ENCODE results near the gene SRSF8.
"Not testable (repeated sequence)": the region's sequence is repeated elsewhere in the genome, so short reads cannot be mapped to it uniquely, and the experiment has no call there.

Gene SRSF8, protein sequence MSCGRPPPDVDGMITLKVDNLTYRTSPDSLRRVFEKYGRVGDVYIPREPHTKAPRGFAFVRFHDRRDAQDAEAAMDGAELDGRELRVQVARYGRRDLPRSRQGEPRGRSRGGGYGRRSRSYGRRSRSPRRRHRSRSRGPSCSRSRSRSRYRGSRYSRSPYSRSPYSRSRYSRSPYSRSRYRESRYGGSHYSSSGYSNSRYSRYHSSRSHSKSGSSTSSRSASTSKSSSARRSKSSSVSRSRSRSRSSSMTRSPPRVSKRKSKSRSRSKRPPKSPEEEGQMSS

DNA sequence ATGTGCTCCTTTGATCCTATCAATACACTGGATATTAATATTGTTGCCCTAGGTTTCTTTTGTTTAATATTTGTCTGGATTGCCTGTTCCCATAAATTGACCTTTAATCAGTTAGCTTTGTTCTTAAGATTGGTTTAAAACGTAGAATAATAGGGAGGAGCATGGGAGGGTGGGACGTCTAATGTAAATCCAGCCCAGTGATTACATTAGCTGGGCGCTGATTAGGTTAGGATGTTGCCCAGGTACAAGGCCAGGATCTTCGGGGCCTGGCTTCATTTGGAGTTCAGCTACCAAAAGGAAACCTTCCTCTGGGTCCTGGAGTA is at the start of gene SRSF8:
SRSF8 (plus strand) TSS at position 204 of the 323 bp plus-strand sequence. CDS start 308 bp downstream, outside the sequence.
- in situ Hi-C loops (cut with MboI; ENCODE audit: low sequenced_read_pairs): no loop called here

DNA sequence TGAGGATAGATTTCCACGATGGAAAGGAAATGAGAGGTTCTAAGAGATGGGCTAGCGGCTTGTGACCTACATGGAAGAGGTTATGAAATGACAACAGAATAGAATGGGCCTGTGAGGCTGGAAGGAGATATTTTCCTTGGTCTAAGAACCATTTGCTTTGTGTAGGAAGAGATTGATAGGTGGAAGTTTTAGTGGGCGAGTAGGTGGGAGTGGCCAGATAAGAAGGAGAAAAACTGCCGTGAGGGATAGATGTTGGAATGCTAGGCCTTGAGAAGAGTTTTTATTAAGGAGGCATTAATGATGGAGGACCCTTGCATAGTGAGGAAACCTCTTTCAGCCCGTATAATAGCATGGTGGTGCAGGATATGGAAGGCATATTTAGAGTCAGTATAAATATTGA is 45.3 kb upstream of the SRSF8 start:
- in situ Hi-C loops (cut with MboI; ENCODE audit: low sequenced_read_pairs): not testable (repeated sequence)

DNA sequence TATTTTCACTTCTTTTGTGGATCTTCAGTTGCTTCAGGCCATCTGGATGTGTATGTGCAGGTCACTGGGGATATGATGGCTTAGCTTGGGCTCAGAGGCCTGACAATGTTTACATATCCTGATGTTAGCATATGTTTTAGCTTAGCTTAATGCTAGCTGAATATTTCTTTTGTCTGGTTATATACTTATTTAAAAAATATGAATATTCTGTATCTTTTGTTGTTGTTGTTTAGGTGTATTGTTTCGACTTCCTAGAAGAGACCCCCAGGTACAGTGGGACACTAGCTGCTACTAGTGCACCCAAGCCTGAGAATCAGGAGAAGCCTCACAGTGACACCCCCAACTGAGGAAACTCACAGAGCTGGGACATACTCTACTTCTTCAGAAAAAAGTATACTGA is 41.8 kb upstream of the SRSF8 start, which contains the start of gene KDM4E:
KDM4E (plus strand) TSS at position 301 of the 400 bp plus-strand sequence. CDS start 300 bp downstream, outside the sequence.
- in situ Hi-C loops (cut with MboI; ENCODE audit: low sequenced_read_pairs): no loop called here

DNA sequence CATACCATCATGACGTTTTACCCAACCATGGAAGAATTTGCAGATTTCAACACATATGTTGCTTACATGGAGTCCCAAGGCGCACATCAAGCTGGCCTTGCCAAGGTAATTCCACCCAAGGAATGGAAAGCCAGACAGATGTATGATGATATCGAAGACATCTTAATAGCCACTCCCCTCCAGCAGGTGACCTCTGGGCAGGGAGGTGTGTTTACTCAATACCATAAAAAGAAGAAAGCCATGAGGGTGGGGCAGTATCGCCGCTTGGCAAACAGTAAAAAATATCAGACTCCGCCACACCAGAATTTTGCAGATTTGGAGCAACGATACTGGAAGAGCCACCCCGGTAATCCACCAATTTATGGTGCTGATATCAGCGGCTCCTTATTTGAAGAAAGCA is 41.1 kb upstream of the SRSF8 start:
- in situ Hi-C loops (cut with MboI; ENCODE audit: low sequenced_read_pairs): not testable (repeated sequence)

DNA sequence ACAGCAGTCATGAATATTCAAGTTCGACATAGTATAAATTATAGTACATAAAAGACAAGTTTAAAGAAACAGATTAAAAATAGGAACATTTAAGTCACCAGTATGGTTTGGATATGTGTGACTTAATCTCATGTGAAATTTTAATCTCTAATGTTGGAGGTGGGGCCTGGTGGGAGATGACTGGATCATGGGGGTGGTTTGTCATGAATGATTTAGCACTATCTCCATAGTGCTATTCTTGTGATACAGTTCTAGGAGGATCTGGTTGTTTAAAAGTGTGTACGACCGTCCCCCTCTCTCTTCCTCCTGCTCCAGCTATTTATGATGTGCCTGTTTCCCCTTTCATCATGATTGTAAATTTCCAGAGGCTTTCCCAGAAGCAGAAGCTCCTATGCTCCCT is 38.4 kb upstream of the SRSF8 start:
- in situ Hi-C loops (cut with MboI; ENCODE audit: low sequenced_read_pairs): no loop called here

DNA sequence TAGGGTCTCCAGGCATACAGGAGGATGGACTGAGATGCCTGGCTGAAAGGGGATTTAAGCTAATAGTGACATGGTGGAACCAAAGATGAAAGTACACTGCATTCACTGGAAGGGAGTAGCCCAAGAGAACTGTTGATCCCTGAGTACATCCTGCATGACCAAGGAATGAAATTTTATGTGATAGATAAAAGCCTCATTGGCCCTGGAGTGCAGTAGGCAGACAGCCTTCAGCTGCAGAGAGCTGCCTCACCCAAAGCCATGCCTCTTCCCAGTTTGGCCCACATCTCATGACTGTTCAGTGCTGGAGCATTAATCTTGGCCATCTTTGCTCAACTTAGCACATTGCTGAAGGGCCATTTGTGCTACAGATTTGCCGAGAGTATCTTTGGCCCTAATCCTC is 33.7 kb upstream of the SRSF8 start:
- in situ Hi-C loops (cut with MboI; ENCODE audit: low sequenced_read_pairs): no loop called here

DNA sequence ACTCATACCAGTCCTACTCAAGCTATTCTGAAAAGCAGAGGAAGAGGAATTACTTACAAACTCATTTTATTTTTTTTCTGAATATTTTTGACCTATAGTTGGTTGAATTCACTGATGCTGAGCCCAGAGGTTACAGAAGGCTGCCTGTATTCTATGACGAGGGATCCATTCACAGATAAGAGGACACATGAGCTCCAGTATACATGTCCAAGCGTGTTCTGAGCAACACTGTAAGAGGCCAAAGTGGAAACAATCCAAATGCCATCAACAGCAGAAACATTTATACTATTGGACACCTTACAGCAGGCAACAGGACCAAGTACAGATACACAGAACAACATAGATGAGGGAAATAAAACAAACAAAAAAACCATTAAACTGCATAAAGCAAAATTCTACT is 31.4 kb upstream of the SRSF8 start:
- in situ Hi-C loops (cut with MboI; ENCODE audit: low sequenced_read_pairs): no loop called here

DNA sequence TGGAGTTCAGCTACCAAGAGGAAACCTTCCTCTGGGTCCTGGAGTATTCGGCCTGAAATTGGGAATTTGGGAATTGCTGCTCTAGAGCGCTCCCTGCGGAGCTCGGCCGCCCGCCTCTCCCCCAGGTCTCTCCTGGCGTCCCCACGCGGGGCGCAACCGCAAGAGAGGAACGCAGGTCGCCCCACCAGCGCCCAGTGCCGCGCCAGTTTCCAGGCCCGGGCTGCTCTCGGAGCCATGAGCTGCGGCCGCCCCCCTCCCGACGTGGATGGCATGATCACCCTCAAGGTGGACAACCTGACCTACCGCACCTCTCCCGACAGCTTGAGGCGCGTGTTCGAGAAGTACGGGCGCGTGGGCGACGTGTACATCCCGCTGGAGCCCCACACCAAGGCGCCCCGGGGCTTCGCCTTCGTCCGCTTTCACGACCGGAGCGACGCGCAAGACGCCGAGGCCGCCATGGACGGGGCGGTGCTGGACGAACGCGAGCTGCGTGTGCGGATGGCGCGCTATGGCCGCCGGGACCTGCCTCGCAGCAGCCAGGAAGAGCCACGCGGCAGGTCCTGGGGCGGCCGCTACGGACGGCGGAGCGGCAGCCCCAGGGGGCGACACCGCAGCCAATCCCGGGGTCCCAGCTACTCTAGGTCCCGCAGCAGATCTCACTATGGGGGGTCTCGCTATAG is 29.2 kb upstream of the SRSF8 start:
- in situ Hi-C loops (cut with MboI; ENCODE audit: low sequenced_read_pairs): not testable (repeated sequence)

DNA sequence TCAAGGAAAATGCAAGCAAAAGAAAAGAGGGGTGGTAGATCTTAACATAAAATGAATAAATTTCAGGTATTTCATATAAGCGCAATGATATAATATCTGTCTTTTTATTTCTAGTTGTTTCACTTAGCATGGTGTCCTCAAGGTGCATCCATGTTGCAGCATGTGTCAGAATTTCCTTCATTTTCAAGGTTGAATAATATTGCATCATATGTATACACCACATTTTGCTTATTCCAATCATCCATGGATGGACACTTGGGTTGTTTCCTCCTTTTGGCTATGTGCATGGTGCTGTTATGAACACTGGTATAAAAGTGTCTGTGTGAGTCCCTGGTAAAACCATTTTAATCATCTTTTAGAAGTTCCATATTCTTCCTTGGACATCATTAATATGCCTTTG is 24.5 kb upstream of the SRSF8 start:
- in situ Hi-C loops (cut with MboI; ENCODE audit: low sequenced_read_pairs): no loop called here

DNA sequence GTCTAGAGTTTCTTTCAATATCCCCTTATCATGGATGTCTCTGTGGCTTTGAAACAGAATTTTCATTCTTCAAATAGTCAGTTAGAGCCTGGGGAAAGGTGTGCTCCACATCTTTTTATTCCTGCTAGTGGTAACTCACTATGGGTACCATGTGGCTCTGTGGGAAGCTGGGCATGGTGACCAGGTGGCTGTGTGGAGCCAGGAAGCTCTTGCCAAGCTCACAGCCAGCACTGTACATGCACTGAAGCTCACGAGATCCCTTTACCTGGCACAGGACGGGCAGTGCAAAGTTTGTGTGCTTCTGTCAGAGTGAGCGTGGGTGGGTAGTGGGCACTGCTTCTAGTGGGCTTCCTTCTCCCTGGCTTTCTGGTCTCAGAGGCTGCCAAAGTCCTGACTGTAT is 23.8 kb upstream of the SRSF8 start:
- in situ Hi-C loops (cut with MboI; ENCODE audit: low sequenced_read_pairs): no loop called here

DNA sequence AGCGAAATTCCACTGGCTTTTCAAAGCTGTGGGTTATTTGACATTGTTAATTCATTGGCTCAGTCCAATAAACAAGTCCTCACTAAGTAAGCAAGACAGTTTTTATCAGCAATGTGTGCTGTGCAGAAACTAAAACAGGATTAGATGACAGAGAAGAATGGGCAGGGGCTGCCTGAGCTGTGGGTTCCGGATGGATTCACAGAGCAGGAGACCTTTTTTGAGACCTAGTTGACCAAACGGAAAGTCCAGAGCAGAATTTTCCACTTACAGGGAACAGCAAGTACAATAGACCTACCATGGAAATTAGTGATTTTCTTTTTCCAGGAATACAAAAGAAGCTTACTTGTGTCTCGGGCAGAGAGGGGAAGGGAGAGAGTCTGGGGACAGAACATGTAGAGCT is 22.7 kb upstream of the SRSF8 start:
- in situ Hi-C loops (cut with MboI; ENCODE audit: low sequenced_read_pairs): no loop called here

DNA sequence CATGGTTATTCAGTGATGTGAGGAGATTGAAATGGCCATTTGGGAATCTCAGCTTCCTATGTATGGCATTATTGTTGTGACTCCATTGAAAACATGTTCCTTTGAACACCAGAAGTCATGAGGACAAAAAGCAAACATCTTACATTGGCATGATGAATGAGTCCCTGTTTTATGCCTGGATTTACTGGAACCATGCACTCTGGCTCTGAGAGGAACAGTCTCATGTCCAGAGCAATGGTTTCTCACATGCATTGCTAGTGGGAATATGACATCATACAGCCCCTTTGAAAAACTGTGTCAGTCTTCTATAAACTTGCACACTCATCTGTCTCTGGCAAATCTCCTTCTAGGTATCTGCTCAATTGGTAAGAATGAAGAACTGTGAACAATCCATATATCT is 20.9 kb upstream of the SRSF8 start:
- in situ Hi-C loops (cut with MboI; ENCODE audit: low sequenced_read_pairs): no loop called here

DNA sequence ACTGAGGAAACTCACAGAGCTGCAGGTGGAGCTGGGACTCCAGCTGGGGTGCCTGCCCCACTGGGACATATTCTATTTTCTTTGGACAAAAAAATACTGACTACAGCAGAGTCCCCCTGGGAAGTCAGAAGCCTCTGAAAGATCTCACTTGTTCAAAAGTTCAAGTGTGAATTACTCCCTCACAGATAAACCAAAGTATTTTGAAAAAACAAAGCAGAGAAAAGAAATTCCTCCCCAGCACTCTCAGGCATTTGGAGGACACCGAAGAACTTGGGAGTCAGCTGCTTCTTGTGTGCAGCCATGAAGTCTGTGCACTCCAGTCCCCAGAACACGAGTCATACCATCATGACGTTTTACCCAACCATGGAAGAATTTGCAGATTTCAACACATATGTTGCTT is 17.6 kb upstream of the SRSF8 start, which contains the start of gene KDM4F:
KDM4F (plus strand) TSS at position 301 of the 400 bp plus-strand sequence.
- in situ Hi-C loops (cut with MboI; ENCODE audit: low sequenced_read_pairs): not testable (repeated sequence)

DNA sequence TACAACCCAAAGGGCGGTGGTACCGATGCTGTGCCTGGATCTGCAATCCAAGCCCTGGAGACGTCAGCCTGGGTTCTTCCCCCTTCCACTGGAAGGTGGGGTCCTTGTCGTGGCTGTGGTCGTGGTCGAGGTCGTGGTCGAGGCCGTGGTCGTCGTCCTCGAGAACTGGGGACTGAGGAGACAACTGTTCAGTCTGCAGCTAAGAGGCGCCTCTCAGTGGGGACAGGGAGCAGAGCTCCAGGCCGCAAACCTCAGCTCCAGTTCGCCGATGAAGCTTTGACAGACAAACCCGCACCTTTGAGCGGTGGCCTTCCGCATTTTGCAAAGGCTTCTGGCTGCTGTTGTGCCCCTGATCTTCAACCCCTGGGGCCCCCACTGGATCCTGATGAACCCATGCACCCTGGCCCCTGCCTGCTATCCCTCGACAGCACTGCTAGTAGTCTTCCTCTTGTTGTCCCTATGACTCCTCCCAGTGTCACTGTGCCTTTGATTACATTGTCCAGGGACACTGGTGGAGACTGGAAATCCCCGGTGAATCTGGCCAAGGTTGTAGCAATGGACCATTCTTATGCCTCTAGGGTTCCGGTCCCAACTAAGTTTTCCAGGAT is 16.0 kb upstream of the SRSF8 start:
- in situ Hi-C loops (cut with MboI; ENCODE audit: low sequenced_read_pairs): no loop called here

DNA sequence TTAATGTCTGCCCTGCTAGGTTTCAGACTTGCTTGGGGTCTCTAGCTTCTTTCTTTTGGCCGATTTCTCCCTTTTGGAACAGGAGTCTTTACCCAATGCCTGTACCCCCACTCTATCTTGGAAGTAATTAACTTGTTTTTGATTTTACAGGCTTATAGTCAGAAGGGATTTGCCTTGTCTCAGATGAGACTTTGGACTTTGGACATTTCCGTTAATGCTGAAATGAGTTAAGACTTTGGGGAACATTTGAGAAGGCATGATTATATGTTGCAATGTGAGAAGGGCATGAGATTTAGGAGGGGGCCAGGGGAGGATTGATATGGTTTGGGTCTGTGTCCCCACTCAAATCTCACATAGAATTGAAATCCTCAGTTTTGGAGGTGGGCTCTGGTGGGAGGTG is 12.4 kb upstream of the SRSF8 start:
- in situ Hi-C loops (cut with MboI; ENCODE audit: low sequenced_read_pairs): no loop called here

DNA sequence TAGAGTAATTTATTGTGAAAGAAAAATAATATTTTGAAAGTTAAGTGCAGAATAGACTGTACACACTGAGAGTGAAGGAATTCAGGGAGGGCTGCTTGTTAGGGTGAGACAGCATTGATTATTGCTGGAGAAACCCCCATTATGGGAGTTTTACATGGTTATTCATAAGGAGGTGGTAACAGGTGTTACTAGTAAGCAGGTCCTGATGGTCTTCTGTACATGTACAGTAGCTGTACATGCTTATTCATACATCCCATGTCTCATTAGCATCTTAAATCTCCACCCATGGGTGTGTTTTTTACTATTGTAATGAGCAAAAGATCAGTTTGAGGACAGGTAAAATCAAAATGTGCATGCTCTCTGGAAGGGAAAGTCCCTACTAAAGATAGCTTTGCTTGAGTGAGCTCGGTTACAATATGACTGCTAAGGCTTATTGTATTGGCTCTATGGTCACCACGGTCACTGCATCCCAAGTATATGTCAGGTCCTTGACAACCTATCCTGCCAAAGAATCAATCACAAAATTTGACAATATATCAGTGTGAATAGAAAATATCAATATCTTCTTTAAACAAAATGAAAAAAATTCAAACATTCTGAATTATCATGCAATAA is 11.3 kb upstream of the SRSF8 start:
- in situ Hi-C loops (cut with MboI; ENCODE audit: low sequenced_read_pairs): no loop called here

DNA sequence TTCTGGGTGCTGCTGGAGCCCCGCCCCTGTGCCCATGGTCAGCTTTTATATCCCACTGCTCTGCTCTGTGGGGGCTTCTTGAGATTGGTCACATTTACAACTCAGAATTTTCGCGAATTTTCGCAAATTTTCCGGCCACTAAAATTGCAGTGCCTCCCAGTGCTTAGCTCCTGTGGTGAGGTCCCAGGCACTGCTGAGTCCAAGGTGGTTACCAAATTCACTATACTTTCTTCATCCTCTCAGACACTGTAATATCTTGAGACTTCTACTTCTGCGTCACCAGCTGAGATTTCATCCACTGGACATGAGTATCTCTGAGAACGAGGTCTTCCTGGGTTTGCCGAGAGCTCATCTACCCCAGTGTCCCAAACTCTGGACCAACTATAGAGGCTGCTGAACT is 8.8 kb upstream of the SRSF8 start:
- in situ Hi-C loops (cut with MboI; ENCODE audit: low sequenced_read_pairs): no loop called here

DNA sequence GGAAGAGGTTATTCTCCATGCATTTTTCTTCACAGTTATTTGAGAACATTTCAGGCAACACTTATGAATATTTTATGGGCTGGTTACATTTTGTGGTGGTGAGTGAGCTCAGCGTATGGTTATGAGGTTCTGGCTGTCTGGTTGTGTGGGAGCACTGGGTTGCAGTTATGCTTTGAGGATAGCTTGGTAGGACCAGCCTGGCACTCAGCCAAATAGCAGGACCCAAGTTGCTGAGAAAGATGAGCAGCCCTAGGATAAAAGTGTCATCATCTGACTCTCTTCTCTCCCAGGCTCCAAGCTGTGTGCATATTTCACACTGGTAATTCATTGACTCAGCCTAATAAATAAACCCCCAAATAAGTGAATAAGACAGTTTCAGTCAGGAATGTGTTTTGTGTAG is 8.1 kb upstream of the SRSF8 start:
- in situ Hi-C loops (cut with MboI; ENCODE audit: low sequenced_read_pairs): no loop called here

DNA sequence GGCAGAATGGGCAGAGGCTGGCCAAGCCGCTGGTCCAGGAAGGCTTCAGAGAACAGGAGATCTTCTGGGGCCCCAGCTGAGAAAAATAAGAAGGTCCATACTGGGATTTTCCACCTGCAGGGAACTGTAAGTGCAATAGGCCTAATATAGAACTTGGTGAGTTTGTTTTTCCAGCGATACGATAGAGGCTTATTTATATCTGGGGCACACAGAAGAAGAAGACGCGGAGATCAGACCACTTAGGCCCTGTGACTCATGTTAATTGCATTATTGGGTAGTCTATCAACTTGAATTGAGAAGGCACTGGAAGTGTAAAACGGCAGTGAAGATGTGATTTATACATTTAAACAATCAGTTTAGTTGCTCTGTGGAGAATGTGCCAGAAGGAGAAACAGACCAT is 7.7 kb upstream of the SRSF8 start:
- in situ Hi-C loops (cut with MboI; ENCODE audit: low sequenced_read_pairs): no loop called here

DNA sequence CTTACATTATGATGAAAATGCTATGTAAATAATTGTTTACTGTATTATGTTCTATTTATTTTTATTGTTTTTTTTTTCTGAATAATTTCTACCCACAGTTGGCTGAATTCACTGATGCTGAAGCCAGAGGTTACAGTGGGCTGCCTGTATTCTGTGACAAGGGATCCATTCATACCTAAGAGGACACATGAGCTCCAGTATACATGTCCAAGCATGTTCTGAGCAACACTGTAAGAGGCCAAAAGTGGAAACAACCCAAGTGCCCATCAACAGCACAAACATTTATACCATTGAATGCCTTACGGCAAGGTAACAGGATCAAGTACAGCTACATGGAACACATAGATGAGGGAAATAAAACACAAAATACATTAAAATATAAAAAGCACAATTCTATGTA is 1.4 kb upstream of the SRSF8 start:
- in situ Hi-C loops (cut with MboI; ENCODE audit: low sequenced_read_pairs): no loop called here

DNA sequence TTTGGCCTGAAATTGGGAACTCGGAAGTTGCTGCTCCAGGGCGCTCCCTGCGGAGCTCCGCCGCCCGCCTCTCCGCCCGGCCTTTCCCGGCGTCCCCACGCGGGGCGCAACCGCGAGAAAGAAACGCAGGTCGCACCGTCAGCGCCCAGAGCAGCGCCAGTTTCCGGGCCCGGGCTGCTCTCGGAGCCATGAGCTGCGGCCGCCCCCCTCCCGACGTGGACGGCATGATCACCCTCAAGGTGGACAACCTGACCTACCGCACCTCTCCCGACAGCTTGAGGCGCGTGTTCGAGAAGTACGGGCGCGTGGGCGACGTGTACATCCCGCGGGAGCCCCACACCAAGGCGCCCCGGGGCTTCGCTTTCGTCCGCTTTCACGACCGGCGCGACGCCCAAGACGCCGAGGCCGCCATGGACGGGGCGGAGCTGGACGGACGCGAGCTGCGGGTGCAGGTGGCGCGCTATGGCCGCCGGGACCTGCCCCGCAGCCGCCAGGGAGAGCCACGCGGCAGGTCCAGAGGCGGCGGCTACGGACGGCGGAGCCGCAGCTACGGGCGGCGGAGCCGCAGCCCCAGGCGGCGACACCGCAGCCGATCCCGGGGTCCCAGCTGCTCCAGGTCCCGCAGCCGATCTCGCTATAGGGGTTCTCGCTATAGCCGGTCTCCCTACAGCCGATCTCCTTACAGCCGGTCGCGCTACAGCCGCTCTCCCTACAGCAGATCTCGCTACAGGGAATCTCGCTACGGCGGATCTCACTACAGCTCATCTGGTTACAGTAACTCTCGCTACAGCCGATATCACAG is 521 bp downstream of the SRSF8 start:
- in situ Hi-C loops (cut with MboI; ENCODE audit: low sequenced_read_pairs): no loop called here

Data from hTERT RPE-1 (cell line).